ENCODE results near the gene DDIAS.

The DDIAS gene

DNA sequence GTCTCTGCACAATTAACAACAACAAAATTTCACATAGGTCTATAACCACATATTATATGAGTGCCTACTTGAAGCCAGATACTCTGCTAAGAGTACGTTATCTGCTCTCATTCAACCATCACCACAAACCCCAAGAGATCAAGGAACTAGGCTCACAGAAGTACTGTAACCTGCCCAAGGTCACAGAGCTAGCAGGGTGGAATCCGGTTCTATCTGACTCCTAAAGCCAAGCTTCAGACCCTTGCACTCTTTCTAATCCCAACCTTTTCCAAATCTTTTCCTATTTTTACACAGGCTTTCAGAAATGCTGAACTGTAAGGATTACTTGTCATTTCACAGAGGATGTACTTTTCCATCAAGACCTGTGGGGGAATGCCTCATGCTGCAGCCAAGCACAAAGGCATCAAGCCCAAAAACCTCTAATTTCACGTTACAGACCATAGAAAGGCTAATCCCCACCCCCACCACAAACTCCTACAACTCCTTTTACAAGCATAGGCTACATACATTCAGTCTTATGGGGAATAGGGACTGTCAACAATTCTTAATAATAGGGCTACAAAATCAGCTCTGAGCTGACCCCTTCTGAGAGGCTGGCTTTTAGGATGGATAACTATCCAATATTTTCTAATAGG is 2.2 kb upstream of the DDIAS start:
- no peak for DNase-seq
- Histone ChIP-seq H3K27ac (peak overlapping the region; percentile 93 to 94), H3K27me3 (no peaks in the 10 kb centered on the region), H3K4me3 (peak overlapping the region; percentile 73 to 76), H3K4me1 (peaks cover 0 to 29% (median 16%) of the 10 kb centered on the region in 4 donors), H3K36me3 (no peaks in the 10 kb centered on the region), H3K9me3 (no peaks in the 10 kb centered on the region)
- TF ChIP-seq, protein P1, sequence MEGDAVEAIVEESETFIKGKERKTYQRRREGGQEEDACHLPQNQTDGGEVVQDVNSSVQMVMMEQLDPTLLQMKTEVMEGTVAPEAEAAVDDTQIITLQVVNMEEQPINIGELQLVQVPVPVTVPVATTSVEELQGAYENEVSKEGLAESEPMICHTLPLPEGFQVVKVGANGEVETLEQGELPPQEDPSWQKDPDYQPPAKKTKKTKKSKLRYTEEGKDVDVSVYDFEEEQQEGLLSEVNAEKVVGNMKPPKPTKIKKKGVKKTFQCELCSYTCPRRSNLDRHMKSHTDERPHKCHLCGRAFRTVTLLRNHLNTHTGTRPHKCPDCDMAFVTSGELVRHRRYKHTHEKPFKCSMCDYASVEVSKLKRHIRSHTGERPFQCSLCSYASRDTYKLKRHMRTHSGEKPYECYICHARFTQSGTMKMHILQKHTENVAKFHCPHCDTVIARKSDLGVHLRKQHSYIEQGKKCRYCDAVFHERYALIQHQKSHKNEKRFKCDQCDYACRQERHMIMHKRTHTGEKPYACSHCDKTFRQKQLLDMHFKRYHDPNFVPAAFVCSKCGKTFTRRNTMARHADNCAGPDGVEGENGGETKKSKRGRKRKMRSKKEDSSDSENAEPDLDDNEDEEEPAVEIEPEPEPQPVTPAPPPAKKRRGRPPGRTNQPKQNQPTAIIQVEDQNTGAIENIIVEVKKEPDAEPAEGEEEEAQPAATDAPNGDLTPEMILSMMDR (IDR thresholded peaks at IDR 0.05), result no peak
- intact Hi-C loops (cut with DNase I; ENCODE audit: low total_unique reads), result no loop called here

DNA sequence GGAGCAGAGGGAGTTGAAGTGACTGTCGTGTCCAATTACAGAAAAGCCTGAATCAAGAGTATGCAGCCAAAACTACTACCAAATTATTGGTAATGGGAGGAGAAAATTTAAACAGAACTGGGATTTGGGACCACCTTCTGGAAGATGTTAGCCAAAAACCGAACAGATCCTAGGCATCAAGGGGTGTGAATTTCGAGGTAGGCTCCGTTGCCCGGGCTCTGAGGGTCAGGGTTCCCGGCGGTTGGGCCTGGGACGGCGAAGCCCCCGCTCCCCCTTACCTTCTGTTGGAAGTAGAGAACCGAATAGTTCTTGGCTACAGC is 1.6 kb upstream of the DDIAS start:
- intact Hi-C loops (cut with DNase I; ENCODE audit: low total_unique reads), result loop anchor here (10.0 kb wide), 4 partner anchors 165 to 385 kb away; partner anchors contain the start of genes ANKRD42, CCDC90B and PCF11
- Histone ChIP-seq H3K27ac (peak overlapping the region; percentile 93 to 94), H3K36me3 (no peaks in the 10 kb centered on the region), H3K27me3 (no peaks in the 10 kb centered on the region), H3K4me1 (peaks cover 0 to 23% (median 16%) of the 10 kb centered on the region in 4 donors), H3K9me3 (no peaks in the 10 kb centered on the region), H3K4me3 (peak overlapping the region; percentile 73 to 76)
- TF ChIP-seq, protein P1 (IDR thresholded peaks at IDR 0.05), result no peak
- no peak for DNase-seq

DNA sequence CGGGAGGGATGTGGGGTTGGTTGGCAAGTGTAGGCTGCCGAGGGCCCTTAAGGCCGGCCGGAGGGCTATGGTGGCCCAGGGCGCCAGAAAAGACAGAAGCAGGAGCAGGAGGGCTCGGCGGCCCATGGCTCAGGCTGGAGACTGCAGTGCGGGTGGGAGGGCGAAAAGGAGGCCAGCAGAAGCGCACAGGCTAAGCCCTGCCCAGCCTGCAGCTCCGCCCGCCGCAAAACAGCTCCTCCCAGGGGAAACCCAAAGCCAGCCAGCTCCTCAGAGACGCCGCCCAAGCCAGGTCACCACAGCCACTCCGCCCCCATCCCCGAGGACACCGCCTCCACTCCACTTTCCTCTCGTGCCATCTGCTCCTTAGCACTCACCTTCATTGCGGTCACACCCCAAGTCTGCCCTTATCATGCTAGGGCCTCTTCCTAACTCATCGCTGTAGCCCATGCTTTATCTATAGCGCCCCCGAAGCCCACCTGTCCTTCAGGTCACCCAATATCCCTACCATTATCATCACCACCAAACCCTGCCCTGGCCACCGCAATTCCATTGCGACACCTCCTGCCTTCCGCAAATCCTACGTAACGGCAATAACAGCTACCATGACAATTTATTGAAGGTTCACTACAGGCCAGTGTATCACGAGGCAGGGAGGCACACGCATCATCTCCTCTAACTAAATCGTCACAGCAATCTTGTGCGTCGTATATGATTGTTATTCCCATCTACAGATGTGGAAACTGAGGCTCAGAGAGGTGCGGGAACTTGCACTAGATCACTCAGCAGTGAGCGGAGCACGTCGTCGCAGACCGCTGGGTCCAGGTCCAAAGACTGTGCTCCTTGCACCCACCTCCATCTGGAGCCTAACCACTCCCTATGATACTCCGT is 1.0 kb upstream of the DDIAS start, which contains the start of gene PRCP:
TSS of gene PRCP (minus strand) at position 154 of the 888 bp plus-strand sequence. CDS start at position 126, 28 bp downstream.
- H3K27ac ChIP-seq, result peak within 1 kb of the TSS; percentile 93 to 94
- H3K27me3 ChIP-seq, result no peaks in the 10 kb centered on the region
- DNase-seq, result peak; percentile 95 to 98
- no peaks in the 10 kb centered on the region for H3K9me3 ChIP-seq
- peaks cover 0 to 23% (median 16%) of the 10 kb centered on the region in 4 donors for H3K4me1 ChIP-seq
- TF ChIP-seq, protein P1 (IDR thresholded peaks at IDR 0.05), result peak in 1 of 2 experiments; percentile 11
- peak within 1 kb of the TSS; percentile 73 to 76 for H3K4me3 ChIP-seq
- no peaks in the 10 kb centered on the region for H3K36me3 ChIP-seq
- intact Hi-C loops (cut with DNase I; ENCODE audit: low total_unique reads), result loop anchor here (10.0 kb wide), 4 partner anchors 164 to 384 kb away; partner anchors contain the start of genes ANKRD42, CCDC90B and PCF11

DNA sequence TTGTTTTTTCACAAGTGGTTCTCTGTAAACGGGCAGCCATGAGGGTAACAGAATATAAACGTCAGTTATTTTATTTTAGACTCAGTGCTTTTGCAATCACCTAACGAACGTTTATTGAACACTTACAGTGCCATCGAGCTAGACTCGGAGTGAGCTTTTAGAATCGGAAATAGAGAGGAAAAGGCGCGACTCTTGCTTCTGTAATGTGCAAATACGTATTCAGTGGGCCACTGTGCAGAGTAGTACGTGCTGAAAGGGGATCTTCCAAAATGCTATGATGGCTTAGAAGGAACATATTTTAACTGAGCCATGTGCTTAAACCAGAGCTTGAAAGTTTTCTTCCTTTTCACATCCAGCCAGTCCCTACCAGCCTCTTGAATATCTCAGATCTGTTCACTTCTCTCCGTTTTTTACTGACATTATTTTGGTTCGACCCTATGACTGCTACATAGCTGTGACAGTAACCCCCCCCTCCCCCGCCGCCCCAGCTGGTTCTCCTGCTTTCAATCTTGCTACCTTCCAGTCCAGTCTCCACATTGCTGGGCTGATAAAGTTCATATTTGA is 468 bp downstream of the DDIAS start:
- intact Hi-C loops (cut with DNase I; ENCODE audit: low total_unique reads), result loop anchor here (10.0 kb wide), 4 partner anchors 163 to 383 kb away; partner anchors contain the start of genes ANKRD42, CCDC90B and PCF11
- Histone ChIP-seq H3K27me3 (no peaks in the 10 kb centered on the region), H3K4me1 (peaks cover 0 to 23% (median 16%) of the 10 kb centered on the region in 4 donors), H3K27ac (peak overlapping the region in 1 of 2 donors; percentile 94), H3K9me3 (no peaks in the 10 kb centered on the region), H3K4me3 (peak overlapping the region; percentile 73 to 76), H3K36me3 (no peaks in the 10 kb centered on the region)
- TF ChIP-seq, protein P1 (IDR thresholded peaks at IDR 0.05), result no peak
- no peak for DNase-seq

DNA sequence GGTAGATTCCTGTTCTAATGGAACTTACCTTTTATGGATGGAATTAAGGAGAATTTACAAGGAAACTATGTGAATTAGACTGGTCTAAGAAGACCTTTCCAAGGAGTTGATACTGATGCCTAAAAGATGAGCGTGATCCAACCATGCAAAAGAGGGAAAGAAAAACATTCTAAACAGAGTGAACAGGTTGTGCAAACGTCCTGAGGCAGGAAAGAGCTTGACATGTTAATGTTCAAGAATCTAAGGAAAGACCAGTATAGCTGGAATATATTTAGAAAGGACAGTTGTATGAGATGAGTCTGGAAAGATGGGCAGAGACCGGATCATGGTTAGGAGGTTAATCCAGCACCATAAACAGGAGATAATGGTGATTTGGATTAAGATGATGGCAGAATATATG is 1.3 kb downstream of the DDIAS start:
- H3K27me3 ChIP-seq, result no peaks in the 10 kb centered on the region
- intact Hi-C loops (cut with DNase I; ENCODE audit: low total_unique reads), result loop anchor here (10.0 kb wide), 4 partner anchors 162 to 382 kb away; partner anchors contain the start of genes ANKRD42, CCDC90B and PCF11
- H3K9me3 ChIP-seq, result no peaks in the 10 kb centered on the region
- peaks cover 0 to 23% (median 16%) of the 10 kb centered on the region in 4 donors for H3K4me1 ChIP-seq
- no peak overlapping the region for H3K27ac ChIP-seq
- no peaks in the 10 kb centered on the region for H3K36me3 ChIP-seq
- no peak for DNase-seq
- TF ChIP-seq, protein P1 (IDR thresholded peaks at IDR 0.05), result no peak
- H3K4me3 ChIP-seq, result no peak overlapping the region

Measured in tibial artery (tissue), 4 donors.